Mucosa of gallbladder (tissue), 1 donor: ENCODE results near the gene TOX4. TPM values are rescaled to one million over a fixed set of nuclear protein-coding genes. Genes with fewer than 3 reads are reported as not detected.

Source experiments
- DNase-seq: peaks from one replicate; pipeline ENCODE4 v3.0.0-alpha.2; 2020; ENCODE audit warnings: low spot score
- total RNA-seq: library from RNA; stranded (reverse); gene quantifications from one replicate; pipeline ENCODE4 v1.2.1, GENCODE V29; 2021
- donor health status: DM: no; HTN: no; CAD: no.

TOX4 gene
- total RNA-seq, 1 donor from 2014 or later: 66.7 TPM

DNA sequence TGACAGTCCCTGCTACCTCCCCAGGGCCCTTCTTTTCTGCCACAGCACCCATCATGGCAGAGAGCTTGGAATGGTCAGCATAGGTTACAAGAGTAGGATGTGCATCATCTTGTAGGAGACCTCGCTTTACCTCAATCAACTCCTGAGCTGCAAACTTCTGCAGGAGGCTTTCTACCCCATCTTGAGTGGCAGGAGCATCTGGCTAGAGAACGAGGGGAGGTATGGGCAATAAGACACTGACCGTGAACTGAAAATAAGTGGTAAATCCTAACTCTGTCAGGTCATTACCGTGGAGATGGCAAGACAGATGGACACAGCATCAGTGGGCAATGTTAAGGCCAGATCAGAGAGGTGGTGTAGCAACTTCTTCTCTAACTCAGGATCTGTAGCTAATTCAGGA lies 26.4 kb downstream of the TOX4 start:
- DNase-seq: no peak

DNA sequence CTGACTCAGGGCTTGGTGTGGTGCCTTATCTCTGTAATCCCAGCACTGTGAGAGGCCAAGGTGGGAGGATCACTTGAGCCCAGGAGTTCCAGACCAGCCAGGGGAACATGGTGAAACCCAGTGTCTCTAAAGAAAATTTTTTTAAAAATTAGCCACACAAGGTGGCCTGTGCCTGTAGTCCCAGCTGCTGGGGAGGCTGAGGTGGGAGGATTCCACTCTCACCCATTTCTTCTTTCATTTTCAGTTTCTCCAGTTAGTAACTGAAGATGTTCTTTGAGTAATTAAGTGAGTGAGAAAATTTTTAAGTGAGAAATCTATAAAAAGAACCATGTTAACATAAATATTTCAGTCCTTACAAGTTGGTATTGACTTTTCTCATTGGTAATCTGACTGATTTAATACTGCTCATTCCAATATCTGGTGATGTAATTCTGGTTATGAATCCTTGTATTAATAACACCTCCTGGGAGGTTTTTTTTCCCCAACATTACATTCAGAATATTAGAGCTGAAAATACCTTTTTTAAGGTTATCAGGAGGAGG lies 28.1 kb downstream of the TOX4 start:
- DNase-seq: no peak

DNA sequence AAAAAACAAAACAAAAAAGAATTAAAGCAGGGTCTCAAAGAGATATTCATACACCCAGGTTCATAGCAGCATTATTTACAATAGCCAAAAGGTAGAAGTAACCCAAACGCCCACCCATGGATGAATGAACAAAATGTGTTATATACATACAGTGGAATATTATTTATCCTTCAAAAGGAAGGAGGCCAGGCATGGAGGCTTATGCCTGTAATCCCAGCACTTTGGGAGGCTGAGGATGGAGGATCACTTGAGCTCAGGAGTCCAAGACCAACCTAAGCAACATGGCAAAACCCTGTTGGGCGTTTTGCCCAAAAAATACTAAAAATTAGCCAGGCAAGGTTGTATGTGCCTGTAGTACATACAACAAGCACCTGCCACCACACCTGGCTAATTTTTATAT lies 29.6 kb downstream of the TOX4 start:
- DNase-seq: no peak

DNA sequence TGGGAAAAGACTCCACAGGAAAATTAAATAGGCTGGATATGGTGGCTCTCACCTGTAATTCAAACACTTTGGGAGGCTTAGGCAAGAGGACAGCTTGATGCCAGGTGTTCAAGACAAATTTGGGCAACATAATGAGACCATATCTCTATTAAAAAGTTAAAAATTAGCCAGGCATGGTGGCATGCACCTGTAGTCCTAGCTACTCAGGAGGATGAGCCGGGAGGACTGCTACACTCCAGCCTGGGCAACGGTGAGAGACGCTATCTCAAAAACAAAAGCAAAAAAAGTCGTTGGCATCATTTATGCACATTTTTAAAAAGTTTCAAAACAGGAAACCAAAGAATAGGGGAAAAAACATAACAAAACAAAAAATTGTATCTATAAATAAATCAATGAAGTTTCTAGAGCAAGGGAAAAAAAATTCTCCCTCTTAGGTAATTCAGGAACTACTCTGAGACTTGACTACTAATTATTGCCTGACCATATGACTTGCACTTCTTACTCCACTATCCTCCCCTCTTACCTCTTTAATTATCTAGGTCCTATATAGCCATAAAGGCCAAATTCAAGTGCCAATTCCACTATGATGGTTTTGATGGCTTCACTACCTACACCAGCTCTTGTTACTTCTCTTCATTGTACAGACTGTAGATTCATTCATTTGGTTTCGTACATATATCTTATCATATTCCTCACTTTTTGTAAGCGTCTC lies 32.6 kb downstream of the TOX4 start:
- DNase-seq: no peak

DNA sequence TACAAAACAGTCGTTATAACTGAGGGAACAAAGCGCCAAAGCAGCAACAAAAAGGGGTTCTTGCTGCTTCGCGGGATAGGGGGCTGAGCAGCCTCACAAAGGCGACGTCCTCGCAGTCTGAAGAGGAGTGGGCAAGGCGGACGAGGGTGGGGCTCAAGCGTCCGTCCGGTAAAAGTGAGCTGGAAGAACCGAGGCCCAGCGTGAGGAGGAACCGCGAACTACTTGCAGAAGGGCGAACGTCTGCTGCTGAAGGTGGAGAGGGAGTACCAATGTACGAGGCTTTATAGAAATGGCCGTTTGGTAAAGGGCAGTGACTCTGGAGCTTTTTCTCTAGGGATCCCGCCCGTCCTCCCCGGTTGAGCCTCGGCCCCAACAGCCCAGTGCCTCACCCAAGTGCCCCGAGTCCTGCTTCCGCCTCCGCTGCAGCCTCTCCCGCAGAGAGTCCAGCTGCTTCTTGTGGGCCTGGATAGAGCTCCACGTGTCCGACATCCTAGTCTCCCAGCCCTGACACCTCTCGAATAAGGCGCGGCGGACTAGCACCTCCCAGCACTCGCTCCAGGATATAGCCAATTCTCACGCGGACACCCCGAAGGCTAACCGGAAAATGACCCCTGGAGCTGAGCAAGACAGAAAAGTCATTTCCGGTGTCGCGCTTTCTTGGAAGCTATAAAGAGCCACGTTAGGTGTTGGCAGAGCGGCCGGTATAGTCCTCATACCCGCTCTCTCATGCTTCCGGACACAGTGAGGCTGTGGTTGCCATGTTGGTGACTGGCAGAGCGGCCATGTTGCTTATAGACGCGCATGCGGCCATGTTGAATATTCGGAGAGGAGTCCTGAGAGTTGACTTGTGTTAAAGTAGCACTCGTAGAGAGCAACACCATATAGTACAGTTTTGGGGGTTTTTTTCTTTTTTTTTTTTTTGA lies 34.0 kb downstream of the TOX4 start, which contains the start of gene METTL3:
Gene METTL3, minus strand, starts transcription at position 606 of the 923 bp plus-strand sequence. Its CDS starts 117 bp downstream, at position 489.
- peak; percentile 98 for DNase-seq

DNA sequence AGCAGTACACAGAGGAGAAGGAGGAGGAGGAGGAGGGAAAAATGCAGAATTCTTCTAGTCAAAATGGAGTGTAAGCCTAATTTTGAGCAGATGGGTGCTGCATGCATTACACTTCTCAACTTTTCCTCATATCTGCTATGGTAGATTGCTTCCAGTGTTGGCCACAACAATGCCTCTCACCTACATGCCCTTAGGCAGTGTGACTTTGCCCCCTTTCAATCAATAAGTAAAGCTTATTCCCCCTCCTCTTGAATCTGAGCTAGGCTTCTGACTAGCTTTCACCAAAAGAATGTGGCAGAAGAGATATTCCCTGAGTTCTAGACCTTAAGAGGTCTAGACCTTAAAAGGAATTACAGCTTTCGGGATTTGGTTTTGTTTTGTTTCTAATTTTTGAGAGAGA lies 37.3 kb downstream of the TOX4 start:
- DNase-seq: no peak

DNA sequence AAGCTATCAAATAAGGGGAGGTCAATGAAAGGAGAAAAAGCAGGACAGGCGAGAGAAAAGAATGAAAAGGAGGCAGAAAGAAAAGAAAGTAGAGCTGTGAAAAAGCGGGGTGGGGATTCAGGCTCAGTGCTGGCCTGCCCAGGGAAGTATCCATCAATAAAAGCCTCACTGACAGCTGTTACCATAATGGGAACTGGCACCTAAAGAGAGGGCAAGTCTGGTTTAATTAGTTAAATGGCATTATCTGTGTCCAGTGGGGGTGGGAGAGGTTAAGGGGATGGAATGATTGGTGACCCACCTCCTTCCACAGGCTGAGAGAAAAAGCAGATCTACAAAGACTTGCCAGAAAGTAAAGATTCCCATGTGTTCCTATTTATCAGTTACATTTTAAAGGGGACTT lies 41.7 kb downstream of the TOX4 start:
- no peak for DNase-seq

DNA sequence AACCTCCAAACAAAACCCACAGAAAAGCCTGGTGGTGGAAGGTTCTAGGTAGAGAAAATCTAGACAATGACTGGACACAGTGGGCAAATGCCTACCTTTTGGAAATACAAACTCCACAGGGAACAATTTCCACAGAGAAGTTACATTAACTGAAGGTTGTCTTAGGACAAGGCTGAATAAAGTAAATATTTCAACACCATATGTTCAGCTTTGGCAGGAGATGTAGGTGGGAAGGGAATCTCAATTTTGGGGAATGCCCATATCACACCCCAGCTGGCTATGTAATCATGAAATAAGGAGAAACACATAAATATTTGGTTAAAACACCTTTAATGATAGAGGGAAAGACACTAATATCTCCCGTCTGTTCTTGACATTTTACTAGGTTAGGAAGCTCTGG lies 43.8 kb downstream of the TOX4 start:
- DNase-seq: no peak

DNA sequence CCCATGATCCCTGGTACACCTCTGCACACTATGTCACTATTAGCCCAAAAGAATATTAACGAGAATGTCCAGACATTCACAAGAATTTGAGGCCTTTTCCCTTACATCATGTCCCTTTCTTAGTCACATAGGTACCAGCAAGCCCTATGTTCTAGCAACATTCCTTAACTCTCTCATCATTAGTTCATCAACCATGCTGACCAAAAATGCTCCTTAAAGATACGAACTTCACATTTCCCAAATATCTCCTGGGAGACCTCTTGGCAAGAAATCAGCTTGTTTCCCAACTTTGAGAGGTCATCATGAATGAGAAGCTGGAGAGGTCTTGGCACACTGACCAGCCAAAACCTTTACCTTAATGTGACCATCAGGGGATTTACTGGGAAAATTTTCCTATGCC lies 44.5 kb downstream of the TOX4 start:
- no peak for DNase-seq

DNA sequence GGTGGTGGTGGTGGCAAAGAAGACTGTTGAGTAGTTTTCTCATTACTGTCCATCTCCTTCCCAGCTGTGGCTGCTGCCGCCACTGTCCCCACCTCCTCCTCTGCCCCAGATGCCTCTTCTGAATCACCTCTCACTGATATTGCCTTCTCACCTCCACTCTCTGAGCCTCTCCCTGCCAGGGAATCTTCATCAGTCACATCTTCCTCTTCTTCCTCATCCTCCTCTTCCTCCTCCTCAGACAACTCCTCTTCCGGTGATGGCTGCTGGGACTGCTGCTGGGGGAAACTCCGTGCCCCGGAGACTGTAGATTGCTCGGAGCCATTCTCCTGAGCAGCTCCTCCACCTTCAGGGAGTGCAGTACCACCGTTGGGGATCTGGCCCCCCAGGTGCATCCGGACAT lies 46.2 kb downstream of the TOX4 start:
- no peak for DNase-seq

DNA sequence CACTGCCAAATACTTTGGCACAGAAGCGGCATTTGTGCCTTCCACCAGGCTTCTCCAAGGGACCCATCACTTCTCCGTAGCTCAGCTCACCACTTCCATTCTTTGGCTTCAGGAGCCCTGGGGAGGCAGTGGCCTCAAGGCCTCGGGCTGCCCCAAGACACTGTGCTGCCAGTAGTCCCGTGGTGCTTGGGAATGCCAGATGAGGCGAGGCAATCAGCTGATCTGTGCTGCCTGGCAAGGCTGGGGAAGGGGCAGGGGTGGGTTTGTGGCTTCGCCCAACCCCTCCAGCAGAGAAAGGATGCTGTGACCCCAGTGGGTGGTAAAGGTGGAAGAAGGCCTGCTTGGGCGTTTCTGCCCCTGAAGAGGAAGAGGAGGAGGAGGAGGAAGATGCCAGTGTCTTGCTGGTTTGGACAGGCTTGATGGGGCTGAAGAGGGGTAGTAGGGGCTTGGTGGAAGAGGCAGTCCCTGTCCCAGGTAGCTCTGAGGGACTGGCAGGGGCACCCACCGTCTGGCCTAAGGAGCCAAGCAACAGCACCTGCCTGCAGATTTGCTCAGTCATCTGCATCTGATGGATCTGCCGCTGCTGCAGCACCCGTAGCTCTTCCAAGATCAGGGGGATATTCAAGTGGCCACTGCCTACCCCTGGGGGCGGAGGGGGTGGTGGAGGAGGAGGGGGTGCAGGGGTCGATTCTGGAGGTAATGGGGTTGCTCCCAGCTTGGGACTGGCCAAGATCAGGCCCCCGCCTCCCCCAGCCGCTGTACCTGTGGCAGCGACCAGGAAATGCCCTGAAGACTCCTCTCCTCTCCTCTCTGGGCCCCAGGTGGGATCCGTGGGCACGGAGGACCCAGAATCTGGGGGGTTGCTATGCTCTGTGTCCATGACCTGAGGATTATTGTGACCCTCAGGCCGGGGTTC lies 47.8 kb downstream of the TOX4 start:
- DNase-seq: no peak

DNA sequence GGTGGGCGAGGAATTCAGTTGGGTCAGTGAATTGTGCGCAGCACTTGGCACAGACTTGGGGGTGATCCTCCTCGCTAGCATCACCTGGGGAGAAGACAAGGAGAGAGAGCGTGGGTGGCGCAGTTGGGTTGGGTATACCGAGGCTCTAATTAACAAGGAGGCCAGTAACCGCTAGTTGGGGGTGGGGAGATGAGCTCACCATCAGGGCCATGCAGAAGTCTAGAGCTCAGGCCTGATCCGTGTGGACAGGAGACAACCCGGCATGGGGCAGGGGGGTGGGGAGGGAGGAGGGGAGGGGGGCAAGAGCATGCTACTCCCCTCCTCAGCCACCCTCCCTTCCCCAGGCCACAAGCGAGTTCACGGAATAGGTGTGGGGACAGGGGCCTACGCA lies 48.6 kb downstream of the TOX4 start:
- DNase-seq: no peak

DNA sequence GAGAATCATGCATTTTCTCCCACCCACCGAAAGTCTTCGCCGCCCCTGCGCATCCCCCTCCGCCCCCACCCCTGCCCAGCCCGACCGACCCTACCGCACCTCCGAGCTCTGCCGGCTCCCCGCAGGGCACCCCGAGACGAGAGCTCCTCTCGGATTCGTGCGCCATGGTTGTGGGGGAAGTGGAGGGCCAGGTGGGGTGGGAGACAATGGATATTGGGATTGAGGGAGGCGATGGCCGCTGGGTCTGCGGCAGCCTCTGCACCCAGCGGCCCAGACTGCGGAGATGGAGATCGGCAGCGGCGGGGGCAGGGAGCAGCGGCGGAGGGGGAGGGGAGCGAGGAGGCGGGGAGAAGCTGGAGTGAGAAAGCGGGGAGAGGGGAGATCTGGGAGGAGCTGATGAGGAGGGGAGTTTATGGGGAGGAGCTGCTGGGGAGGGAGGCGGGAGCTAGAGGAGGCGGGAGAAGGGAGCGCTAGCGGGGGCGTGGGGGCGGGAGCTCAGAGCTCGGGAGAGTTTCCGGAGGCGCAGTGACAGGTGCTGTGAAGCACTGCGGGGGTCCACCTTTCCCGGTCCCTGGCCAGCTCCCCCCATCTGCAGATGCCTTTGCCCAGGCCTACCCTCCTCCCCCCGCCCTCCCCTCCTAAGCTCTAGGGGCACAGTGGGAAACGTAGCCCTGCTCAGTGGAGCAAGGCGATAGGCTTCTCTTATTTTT lies 49.1 kb downstream of the TOX4 start, which contains the start of gene SALL2:
Gene SALL2, minus strand, starts transcription at position 385 of the 710 bp plus-strand sequence. Its CDS starts 219 bp downstream, at position 166.
- DNase-seq: peak; percentile 47

DNA sequence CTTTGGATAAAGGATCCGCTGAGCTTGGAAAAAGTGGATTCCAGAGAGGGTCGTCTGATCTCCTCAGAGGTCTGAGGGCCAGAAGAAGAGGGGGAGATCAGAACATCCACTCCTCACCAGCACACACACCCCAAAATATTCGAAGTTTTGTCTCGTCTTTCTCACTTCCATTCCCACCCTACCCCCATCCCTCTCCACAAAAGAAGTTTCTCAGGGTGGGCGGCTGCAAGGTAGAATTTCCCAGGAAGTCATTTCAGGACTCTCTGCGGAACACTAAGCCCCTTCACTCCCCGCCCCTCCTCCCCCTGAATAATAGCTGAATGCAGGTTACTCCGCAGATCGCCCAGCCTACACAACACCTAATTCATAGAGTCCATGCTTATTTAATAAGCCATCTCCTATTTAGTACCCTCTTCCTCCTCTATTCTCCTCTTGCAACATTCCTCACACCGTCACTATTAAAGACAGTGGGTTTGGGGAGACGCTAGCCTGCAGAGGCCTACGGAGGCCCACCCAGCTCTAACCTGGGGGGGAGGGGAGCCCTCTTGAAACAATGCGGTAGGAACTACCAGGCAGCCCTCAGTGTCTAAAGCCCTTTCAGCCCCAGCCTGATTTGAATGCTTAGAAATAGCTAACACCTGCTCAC lies 49.8 kb downstream of the TOX4 start:
- DNase-seq: no peak

DNA sequence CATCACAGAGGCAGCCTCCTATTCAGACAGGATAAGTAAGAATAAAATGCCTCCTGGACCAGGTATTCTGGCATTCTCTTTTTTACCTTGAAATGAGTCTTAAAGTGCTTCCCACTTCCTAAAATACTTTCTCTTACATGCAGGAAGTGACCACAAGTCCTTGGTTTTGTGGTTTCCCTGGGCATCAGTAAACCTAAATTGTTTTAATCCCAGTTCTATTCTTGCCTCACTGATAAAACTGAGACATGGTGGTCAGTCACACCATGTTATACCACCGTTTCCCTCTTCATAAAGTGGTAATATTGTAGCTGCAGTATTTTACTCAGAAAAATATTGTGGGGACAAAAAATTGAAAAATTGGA lies 50.3 kb downstream of the TOX4 start:
- DNase-seq: no peak

DNA sequence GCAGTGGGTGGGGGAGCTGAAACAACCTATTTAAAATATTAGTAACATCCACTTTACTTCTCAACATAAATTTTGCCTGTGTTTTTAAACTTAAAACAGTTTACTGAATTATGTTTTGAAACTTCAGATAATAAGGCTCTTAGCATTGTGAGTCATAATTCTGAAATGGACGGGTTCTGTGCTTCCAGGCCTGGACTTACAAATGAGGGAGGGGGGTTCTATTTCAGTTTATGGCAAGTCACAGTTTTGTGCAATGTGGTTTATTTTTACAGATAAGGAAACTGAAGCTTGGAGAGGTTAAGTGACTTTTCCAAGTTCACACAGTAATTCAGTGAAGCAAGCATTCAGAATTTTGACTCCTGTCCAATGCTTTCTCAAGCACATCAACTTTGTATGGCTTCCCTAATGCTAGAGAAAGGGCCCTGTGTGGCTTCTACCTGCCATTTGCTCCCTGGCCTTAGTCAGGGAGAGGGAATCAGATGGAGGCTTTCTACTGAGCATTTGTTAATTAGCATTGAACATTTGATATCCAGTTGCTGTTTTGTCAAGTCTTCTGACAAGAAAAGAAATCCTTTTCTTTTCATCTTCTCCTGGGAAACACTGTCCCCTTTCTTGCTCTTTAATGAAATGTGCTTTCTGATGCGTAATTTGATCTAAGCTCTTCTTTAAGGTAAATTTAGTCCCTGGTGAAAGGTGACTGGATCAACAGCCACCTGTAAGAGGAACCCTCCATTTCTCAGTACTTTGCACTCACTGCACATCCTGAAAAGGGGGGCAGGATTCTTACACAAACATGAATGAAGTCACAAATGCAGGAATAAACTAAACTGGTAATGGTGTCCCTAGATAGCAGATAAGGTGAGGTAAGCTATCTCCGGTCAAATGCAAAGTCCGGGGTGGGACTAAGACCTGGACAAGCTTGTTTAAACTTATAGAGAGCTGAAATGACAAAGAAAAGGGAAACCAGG lies 51.7 kb downstream of the TOX4 start:
- DNase-seq: no peak

DNA sequence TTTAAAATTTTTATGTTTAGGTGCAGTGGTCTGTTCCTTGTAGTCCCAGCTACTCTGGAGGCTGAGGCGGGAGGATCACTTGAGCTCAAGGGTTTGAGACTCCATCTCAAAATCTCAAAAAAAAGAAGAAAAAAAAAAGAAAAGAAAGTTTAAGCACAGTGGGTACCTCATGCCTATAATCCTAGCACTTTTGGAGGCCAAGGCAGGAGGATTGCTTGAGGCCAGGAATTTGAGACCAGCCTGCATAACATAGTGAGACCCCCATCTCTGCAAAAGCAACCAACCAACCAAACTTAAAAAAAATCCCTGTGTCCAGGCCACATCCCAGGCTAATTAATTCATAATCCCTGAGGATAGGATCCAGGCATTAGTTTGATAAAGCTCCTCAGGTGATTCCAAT lies 52.5 kb downstream of the TOX4 start:
- DNase-seq: no peak

DNA sequence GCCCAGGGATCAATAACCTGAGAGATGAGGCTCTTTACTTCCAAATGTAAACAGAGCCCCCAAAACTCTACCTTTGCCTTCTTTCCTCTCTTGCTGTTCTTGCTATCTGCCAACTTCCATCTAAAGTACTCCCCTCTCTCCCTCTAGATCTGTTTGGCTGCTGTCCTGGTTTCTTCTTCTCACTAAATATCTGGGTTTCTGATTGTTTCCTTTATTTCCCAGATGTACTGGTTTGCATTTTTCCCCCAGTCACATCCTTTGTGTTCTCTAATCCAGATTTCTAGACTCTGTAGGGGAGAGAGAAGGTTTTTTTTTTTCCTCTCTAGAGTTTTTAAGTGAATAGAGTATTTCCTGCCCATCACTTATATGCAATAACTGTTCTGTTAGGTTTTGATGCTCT lies 56.3 kb downstream of the TOX4 start:
- DNase-seq: no peak

DNA sequence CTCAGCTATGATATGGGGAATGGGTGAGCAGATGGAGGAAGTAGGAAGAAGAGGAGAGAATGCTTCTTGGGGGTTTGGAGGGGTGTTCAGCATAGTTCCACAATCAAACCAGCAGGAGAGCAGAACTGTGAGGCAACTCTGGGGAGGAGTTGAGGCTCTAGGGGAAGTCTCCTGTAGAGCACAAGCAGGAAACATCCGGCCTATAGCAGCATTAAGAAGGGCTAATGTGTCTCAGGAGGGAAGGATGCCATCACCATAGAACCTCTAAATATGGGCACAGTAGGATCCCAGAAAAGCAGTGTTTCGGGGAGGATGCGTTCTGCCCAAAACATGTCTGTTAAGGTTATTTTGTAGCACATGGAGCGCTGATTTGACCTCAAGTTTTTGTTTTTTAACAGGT lies 57.6 kb downstream of the TOX4 start:
- DNase-seq: no peak
